HepG2 (cell line): ENCODE results near the gene PAFAH1B1. TPM values are rescaled to one million over a fixed set of nuclear protein-coding genes. Genes with fewer than 3 reads are reported as not detected.

Experiments
- ERF ChIP-seq: IDR thresholded peaks from 2 replicates; pipeline ENCODE4 v1.6.1; 2018; ENCODE audit warnings: missing biosample characterization, missing genetic modification reagents
- GZF1 ChIP-seq: sonication (generic); formaldehyde crosslinking; IDR thresholded peaks from 2 replicates; pipeline ENCODE4 v1.5.1; 2020; ENCODE audit warnings: mild to moderate bottlenecking, missing genetic modification reagents
- YY1 ChIP-seq: IDR thresholded peaks from 2 replicates; pipeline ENCODE4 v1.6.1; 2011; ENCODE audit warnings: low read length, low read depth, moderate library complexity, mild to moderate bottlenecking; ENCODE audit not compliant: insufficient read depth, insufficient replicate concordance
- ZNF775 ChIP-seq: sonication (generic); formaldehyde crosslinking; IDR thresholded peaks from 2 replicates; pipeline ENCODE4 v1.4.0; 2020; ENCODE audit warnings: missing genetic modification reagents, mild to moderate bottlenecking, moderate library complexity, borderline replicate concordance
- polyA plus RNA-seq, 8 experiments: library from polyadenylated mRNA; depleted of rRNA in 3 of 8; stranded (reverse) in 7 of 8; unstranded in 1 of 8; fragments of >200 nt; fragmentation: Illumina TruSeq in 4 of 8; extraction: Trizol in 4 of 8; gene quantifications; 2 replicates each; pipeline versions ENCODE4 v1.2.1 to v1.2.3, GENCODE V29; 2011 to 2016; ENCODE audit warnings: low read depth in 4 of 8, missing spikeins in 1 of 8, mixed read lengths in 1 of 8; ENCODE audit not compliant: insufficient read depth in 1 of 8
- total RNA-seq, 5 experiments: library from RNA; depleted of rRNA; stranded (reverse); fragments of >200 nt; fragmentation: Illumina TruSeq; extraction: Trizol; gene quantifications; 2 replicates each; pipeline ENCODE4 v1.2.3, GENCODE V29; 2016; ENCODE audit warnings: low read depth in 1 of 5
- TF ChIP-seq, protein P1 (sequence below): sonication (generic); formaldehyde crosslinking; IDR thresholded peaks from 2 replicates; pipeline ENCODE4 v1.4.0; 2020; ENCODE audit warnings: mild to moderate bottlenecking, missing genetic modification reagents
- TF ChIP-seq, protein P2 (sequence below): sonication (generic); formaldehyde crosslinking; IDR thresholded peaks from 2 replicates; pipeline ENCODE4 v1.5.0; 2020; ENCODE audit warnings: mild to moderate bottlenecking, missing genetic modification reagents

The PAFAH1B1 gene
- total and polyA plus RNA-seq, 2 of the 13 experiments (the other 11 are each of a cell fraction or from before 2014, with no cell fraction given) = 46.0 to 64.9 TPM

GRCh38 chr17:2713881-2714280, 120.4 kb downstream of the PAFAH1B1 start (continued):
- TF ChIP-seq, protein P1, sequence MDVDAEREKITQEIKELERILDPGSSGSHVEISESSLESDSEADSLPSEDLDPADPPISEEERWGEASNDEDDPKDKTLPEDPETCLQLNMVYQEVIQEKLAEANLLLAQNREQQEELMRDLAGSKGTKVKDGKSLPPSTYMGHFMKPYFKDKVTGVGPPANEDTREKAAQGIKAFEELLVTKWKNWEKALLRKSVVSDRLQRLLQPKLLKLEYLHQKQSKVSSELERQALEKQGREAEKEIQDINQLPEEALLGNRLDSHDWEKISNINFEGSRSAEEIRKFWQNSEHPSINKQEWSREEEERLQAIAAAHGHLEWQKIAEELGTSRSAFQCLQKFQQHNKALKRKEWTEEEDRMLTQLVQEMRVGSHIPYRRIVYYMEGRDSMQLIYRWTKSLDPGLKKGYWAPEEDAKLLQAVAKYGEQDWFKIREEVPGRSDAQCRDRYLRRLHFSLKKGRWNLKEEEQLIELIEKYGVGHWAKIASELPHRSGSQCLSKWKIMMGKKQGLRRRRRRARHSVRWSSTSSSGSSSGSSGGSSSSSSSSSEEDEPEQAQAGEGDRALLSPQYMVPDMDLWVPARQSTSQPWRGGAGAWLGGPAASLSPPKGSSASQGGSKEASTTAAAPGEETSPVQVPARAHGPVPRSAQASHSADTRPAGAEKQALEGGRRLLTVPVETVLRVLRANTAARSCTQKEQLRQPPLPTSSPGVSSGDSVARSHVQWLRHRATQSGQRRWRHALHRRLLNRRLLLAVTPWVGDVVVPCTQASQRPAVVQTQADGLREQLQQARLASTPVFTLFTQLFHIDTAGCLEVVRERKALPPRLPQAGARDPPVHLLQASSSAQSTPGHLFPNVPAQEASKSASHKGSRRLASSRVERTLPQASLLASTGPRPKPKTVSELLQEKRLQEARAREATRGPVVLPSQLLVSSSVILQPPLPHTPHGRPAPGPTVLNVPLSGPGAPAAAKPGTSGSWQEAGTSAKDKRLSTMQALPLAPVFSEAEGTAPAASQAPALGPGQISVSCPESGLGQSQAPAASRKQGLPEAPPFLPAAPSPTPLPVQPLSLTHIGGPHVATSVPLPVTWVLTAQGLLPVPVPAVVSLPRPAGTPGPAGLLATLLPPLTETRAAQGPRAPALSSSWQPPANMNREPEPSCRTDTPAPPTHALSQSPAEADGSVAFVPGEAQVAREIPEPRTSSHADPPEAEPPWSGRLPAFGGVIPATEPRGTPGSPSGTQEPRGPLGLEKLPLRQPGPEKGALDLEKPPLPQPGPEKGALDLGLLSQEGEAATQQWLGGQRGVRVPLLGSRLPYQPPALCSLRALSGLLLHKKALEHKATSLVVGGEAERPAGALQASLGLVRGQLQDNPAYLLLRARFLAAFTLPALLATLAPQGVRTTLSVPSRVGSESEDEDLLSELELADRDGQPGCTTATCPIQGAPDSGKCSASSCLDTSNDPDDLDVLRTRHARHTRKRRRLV (CRISPR knock-in tag) = no peak
- TF ChIP-seq ZNF775 (CRISPR knock-in tag) (no peak), GZF1 (no peak), ERF (CRISPR knock-in tag) (no peak), YY1 (no peak)
- TF ChIP-seq, protein P2, sequence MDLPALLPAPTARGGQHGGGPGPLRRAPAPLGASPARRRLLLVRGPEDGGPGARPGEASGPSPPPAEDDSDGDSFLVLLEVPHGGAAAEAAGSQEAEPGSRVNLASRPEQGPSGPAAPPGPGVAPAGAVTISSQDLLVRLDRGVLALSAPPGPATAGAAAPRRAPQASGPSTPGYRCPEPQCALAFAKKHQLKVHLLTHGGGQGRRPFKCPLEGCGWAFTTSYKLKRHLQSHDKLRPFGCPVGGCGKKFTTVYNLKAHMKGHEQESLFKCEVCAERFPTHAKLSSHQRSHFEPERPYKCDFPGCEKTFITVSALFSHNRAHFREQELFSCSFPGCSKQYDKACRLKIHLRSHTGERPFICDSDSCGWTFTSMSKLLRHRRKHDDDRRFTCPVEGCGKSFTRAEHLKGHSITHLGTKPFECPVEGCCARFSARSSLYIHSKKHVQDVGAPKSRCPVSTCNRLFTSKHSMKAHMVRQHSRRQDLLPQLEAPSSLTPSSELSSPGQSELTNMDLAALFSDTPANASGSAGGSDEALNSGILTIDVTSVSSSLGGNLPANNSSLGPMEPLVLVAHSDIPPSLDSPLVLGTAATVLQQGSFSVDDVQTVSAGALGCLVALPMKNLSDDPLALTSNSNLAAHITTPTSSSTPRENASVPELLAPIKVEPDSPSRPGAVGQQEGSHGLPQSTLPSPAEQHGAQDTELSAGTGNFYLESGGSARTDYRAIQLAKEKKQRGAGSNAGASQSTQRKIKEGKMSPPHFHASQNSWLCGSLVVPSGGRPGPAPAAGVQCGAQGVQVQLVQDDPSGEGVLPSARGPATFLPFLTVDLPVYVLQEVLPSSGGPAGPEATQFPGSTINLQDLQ (CRISPR knock-in tag) = no peak
